ENCODE results near the gene ARIH2.

ARIH2 gene

DNA sequence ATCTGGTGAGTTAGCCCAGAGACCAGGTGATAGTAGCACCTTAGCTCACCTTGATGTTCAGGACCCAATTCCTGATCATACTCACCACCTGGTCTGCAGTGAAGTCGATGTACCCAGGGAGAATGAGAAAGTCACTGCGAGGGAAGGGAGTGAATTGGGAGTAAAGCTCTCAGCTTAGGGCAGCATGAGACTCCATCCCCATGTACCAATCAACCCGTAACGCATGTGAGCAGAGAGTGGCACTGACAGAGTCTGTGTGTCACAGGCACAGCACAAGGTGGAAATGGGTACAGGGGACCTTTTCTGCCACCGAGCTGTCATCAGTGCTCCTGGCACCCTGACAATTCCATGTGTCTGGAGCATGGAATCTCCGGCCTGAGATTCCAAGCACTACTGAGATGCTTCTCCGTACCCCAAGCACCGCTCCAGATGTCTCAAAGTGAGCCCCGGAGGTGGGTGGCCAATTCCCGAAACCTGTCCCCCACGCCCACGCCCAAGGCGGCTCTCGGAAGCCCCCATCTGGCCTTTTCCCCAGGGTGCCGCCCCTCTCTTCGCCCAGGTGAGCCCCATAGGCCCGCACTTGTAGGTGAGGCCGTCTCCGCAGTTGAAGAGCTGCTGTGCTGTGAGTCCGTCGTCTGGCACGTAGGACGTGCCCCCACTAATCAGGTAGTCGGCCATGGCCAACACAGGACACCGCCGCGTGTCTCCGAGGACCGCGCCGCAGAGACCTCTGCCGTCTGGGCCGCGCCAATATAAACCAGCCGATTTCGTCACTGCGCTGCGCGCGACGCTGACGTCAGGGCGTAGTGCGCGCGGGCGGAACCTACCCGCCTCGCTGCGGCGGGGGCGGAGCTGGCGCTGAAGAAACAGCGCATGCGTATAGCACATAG lies 110.3 kb downstream of the ARIH2 start, which contains the start of gene IMPDH2:
TSS of gene IMPDH2 (minus strand) at position 726 of the 890 bp plus-strand sequence. CDS start at position 678, 48 bp downstream.
- no peaks in the 10 kb centered on the region for H3K9me3 ChIP-seq (ENCODE audit: control insufficient read depth, low read length)
- H3K18ac ChIP-seq (ENCODE audit: low read depth in 1 of 2, low read length in 2 of 2) = peak within 1 kb of the TSS; percentile 92 to 95
- 7% methylated on average over 55 of the region's 55 CpGs for WGBS
- DNase-seq = peak; percentile 93
- H3K36me3 ChIP-seq (ENCODE audit: control insufficient read depth in 1 of 2, insufficient read depth in 2 of 2, low read depth in 1 of 2, low read length in 2 of 2) = peaks cover 82 to 85% of the 10 kb centered on the region in 2 experiments
- H2BK12ac ChIP-seq (ENCODE audit: low read length in 2 of 2) = peak within 1 kb of the TSS in 1 of 2 experiments; percentile 17
- peak within 1 kb of the TSS; percentile 92 for H4K91ac ChIP-seq (ENCODE audit: low read length)
- H3K4me2 ChIP-seq (ENCODE audit: low read length, poor library complexity, severe bottlenecking) = peak within 1 kb of the TSS; percentile 51
- H2BK5ac ChIP-seq (ENCODE audit: low read depth, low read length, poor library complexity, severe bottlenecking) = no peak within 1 kb of the TSS
- no peak within 1 kb of the TSS for H2BK15ac ChIP-seq (ENCODE audit: low read depth, poor library complexity, severe bottlenecking)
- no peak within 1 kb of the TSS for H2BK120ac ChIP-seq (ENCODE audit: low read depth, low read length)
- peaks cover 36% of the 10 kb centered on the region for H3K79me1 ChIP-seq (replicated peaks; ENCODE audit: low read length, poor library complexity, severe bottlenecking)
- peaks cover 12% of the 10 kb centered on the region for H3K4me1 ChIP-seq (ENCODE audit: control insufficient read depth, insufficient read depth, low read depth, low read length)
- no peaks in the 10 kb centered on the region for H3K27me3 ChIP-seq (ENCODE audit: control insufficient read depth in 1 of 2, insufficient read depth in 1 of 2, low read length in 2 of 2)
- H3K14ac ChIP-seq (ENCODE audit: low read length in 2 of 2) = peak within 1 kb of the TSS in 1 of 2 experiments; percentile 82
- peak within 1 kb of the TSS; percentile 12 for H3K27ac ChIP-seq (ENCODE audit: low read length, poor library complexity, severe bottlenecking)
- no peak within 1 kb of the TSS for H3K23ac ChIP-seq (ENCODE audit: low read length in 2 of 2)
- peak within 1 kb of the TSS; percentile 69 for H4K8ac ChIP-seq (ENCODE audit: low read length)
- H3K9ac ChIP-seq (ENCODE audit: low read length) = peak within 1 kb of the TSS; percentile 95
- peak within 1 kb of the TSS; percentile 71 to 88 for H3K4ac ChIP-seq (ENCODE audit: low read depth in 1 of 2, low read length in 2 of 2)
- H2AFZ ChIP-seq (ENCODE audit: low read depth, low read length) = no peak within 1 kb of the TSS
- H3K4me3 ChIP-seq (ENCODE audit: insufficient read depth in 1 of 2, low read depth in 1 of 2, low read length in 2 of 2) = peak within 1 kb of the TSS; percentile 63 to 92
- H2AK5ac ChIP-seq (ENCODE audit: low read length, severe bottlenecking) = peak within 1 kb of the TSS; percentile 5

DNA sequence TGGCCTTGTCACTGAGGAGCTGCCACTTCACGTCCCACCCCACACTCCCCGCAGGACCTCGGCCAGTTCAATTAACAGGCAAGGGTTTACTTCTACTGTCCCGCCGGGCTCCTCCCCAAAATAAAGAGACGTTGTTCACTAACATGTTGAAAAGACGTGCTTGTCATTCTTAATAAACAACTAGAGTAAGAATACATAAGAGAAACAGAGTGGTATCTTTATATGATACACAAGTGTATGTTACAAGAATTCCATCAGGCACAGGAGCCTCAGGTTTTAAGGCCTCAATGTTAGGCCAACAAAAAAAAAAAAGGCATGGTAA lies 110.9 kb downstream of the ARIH2 start:
- H3K23ac ChIP-seq (ENCODE audit: low read length in 2 of 2) = no peak overlapping the region
- no peak for DNase-seq
- no peak overlapping the region for H2BK120ac ChIP-seq (ENCODE audit: low read depth, low read length)
- H3K36me3 ChIP-seq (ENCODE audit: control insufficient read depth in 1 of 2, insufficient read depth in 2 of 2, low read depth in 1 of 2, low read length in 2 of 2) = peaks cover 82 to 84% of the 10 kb centered on the region in 2 experiments
- no peak overlapping the region for H2AK5ac ChIP-seq (ENCODE audit: low read length, severe bottlenecking)
- H3K14ac ChIP-seq (ENCODE audit: low read length in 2 of 2) = no peak overlapping the region
- H2BK5ac ChIP-seq (ENCODE audit: low read depth, low read length, poor library complexity, severe bottlenecking) = no peak overlapping the region
- H4K8ac ChIP-seq (ENCODE audit: low read length) = no peak overlapping the region
- no peaks in the 10 kb centered on the region for H3K27me3 ChIP-seq (ENCODE audit: control insufficient read depth in 1 of 2, insufficient read depth in 1 of 2, low read length in 2 of 2)
- peak overlapping the region; percentile 95 for H3K9ac ChIP-seq (ENCODE audit: low read length)
- no peak overlapping the region for H3K27ac ChIP-seq (ENCODE audit: low read length, poor library complexity, severe bottlenecking)
- H2BK12ac ChIP-seq (ENCODE audit: low read length in 2 of 2) = no peak overlapping the region
- no peak overlapping the region for H2AFZ ChIP-seq (ENCODE audit: low read depth, low read length)
- WGBS = 0% methylated on average over 3 of the region's 7 CpGs
- H3K18ac ChIP-seq (ENCODE audit: low read depth in 1 of 2, low read length in 2 of 2) = no peak overlapping the region
- H4K91ac ChIP-seq (ENCODE audit: low read length) = no peak overlapping the region
- peak overlapping the region in 1 of 2 experiments; percentile 92 for H3K4me3 ChIP-seq (ENCODE audit: insufficient read depth in 1 of 2, low read depth in 1 of 2, low read length in 2 of 2)
- H3K4ac ChIP-seq (ENCODE audit: low read depth in 1 of 2, low read length in 2 of 2) = no peak overlapping the region
- H3K9me3 ChIP-seq (ENCODE audit: control insufficient read depth, low read length) = no peaks in the 10 kb centered on the region
- H3K4me2 ChIP-seq (ENCODE audit: low read length, poor library complexity, severe bottlenecking) = no peak overlapping the region
- H3K4me1 ChIP-seq (ENCODE audit: control insufficient read depth, insufficient read depth, low read depth, low read length) = peaks cover 12% of the 10 kb centered on the region
- H2BK15ac ChIP-seq (ENCODE audit: low read depth, poor library complexity, severe bottlenecking) = no peak overlapping the region
- H3K79me1 ChIP-seq (replicated peaks; ENCODE audit: low read length, poor library complexity, severe bottlenecking) = peaks cover 39% of the 10 kb centered on the region

DNA sequence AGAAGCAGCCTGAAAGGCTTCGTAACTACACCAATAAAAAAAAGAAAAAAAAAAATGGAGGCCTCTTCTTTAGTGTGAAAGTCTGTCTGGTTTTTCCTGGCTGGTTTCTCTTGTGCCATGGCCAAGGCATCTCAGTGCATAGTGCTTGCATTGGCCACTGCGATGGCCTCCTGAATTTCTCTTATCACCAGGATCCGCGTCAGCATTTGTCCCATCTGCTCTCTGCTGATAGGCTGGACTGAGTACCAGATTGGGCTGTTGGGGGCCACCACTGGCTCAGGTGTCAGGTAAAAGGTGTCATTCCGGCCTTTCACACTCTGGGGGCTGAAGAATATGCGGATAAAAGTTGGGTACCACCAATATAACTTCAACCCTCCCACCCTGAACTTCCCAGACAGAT lies 111.7 kb downstream of the ARIH2 start:
- H3K4me2 ChIP-seq (ENCODE audit: low read length, poor library complexity, severe bottlenecking) = no peak overlapping the region
- peaks cover 76 to 82% of the 10 kb centered on the region in 2 experiments for H3K36me3 ChIP-seq (ENCODE audit: control insufficient read depth in 1 of 2, insufficient read depth in 2 of 2, low read depth in 1 of 2, low read length in 2 of 2)
- no peak overlapping the region for H2BK12ac ChIP-seq (ENCODE audit: low read length in 2 of 2)
- peaks cover 38% of the 10 kb centered on the region for H3K79me1 ChIP-seq (replicated peaks; ENCODE audit: low read length, poor library complexity, severe bottlenecking)
- H2BK5ac ChIP-seq (ENCODE audit: low read depth, low read length, poor library complexity, severe bottlenecking) = no peak overlapping the region
- no peak overlapping the region for H3K4ac ChIP-seq (ENCODE audit: low read depth in 1 of 2, low read length in 2 of 2)
- H3K4me3 ChIP-seq (ENCODE audit: insufficient read depth in 1 of 2, low read depth in 1 of 2, low read length in 2 of 2) = no peak overlapping the region
- no peak overlapping the region for H2BK15ac ChIP-seq (ENCODE audit: low read depth, poor library complexity, severe bottlenecking)
- no peak overlapping the region for H4K91ac ChIP-seq (ENCODE audit: low read length)
- H3K27me3 ChIP-seq (ENCODE audit: control insufficient read depth in 1 of 2, insufficient read depth in 1 of 2, low read length in 2 of 2) = no peaks in the 10 kb centered on the region
- H3K4me1 ChIP-seq (ENCODE audit: control insufficient read depth, insufficient read depth, low read depth, low read length) = peaks cover 12% of the 10 kb centered on the region
- H3K9me3 ChIP-seq (ENCODE audit: control insufficient read depth, low read length) = no peaks in the 10 kb centered on the region
- no peak overlapping the region for H3K23ac ChIP-seq (ENCODE audit: low read length in 2 of 2)
- H3K14ac ChIP-seq (ENCODE audit: low read length in 2 of 2) = no peak overlapping the region
- no peak overlapping the region for H4K8ac ChIP-seq (ENCODE audit: low read length)
- no peak overlapping the region for H2AK5ac ChIP-seq (ENCODE audit: low read length, severe bottlenecking)
- H3K18ac ChIP-seq (ENCODE audit: low read depth in 1 of 2, low read length in 2 of 2) = no peak overlapping the region
- H3K27ac ChIP-seq (ENCODE audit: low read length, poor library complexity, severe bottlenecking) = no peak overlapping the region
- peak overlapping the region; percentile 95 for H3K9ac ChIP-seq (ENCODE audit: low read length)
- 93% methylated on average over 6 of the region's 6 CpGs for WGBS
- H2BK120ac ChIP-seq (ENCODE audit: low read depth, low read length) = no peak overlapping the region
- no peak overlapping the region for H2AFZ ChIP-seq (ENCODE audit: low read depth, low read length)
- no peak for DNase-seq

DNA sequence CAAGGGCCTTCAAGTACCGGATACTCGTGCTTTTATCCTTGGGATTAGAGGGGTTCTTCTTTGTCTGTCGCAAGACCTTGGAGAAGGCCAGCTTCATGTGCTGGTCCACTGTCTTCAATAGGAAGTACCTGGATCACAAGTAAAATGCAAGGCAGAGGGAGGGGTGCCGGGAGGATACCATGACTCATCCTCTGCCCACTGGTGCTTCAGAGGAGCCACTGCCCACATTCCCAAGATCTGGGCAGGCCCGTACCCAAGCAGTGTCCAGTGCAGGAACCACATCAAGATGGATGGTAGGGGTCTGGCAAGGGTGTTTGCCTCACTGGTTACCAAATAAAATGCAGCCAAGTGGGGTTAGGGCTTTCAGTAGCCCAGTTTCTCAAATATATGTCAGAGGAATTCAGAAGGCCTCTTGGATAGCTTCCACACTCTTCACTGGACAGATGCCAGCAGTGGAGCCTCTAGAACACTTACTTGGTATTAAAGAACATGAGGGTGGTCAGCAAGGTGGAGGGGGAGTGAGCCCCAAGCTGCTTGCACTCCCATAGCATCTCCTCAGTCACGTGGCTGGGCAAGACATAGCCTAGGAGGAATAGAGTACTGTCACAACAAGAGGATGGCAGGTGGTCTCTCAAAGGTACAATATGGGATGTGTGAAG lies 114.1 kb downstream of the ARIH2 start:
- Histone ChIP-seq H3K79me1 (replicated peaks; ENCODE audit: low read length, poor library complexity, severe bottlenecking) (peaks cover 33% of the 10 kb centered on the region), H4K8ac (ENCODE audit: low read length) (no peak overlapping the region), H3K18ac (ENCODE audit: low read depth in 1 of 2, low read length in 2 of 2) (no peak overlapping the region), H2BK5ac (ENCODE audit: low read depth, low read length, poor library complexity, severe bottlenecking) (no peak overlapping the region), H3K9ac (ENCODE audit: low read length) (no peak overlapping the region), H3K9me3 (ENCODE audit: control insufficient read depth, low read length) (no peaks in the 10 kb centered on the region), H3K36me3 (ENCODE audit: control insufficient read depth in 1 of 2, insufficient read depth in 2 of 2, low read depth in 1 of 2, low read length in 2 of 2) (peaks cover 63 to 74% of the 10 kb centered on the region in 2 experiments), H3K23ac (ENCODE audit: low read length in 2 of 2) (no peak overlapping the region), H2BK120ac (ENCODE audit: low read depth, low read length) (no peak overlapping the region), H3K4me2 (ENCODE audit: low read length, poor library complexity, severe bottlenecking) (no peak overlapping the region), H3K14ac (ENCODE audit: low read length in 2 of 2) (no peak overlapping the region), H4K91ac (ENCODE audit: low read length) (no peak overlapping the region), H2AK5ac (ENCODE audit: low read length, severe bottlenecking) (no peak overlapping the region), H2AFZ (ENCODE audit: low read depth, low read length) (no peak overlapping the region), H2BK12ac (ENCODE audit: low read length in 2 of 2) (no peak overlapping the region), H3K4me3 (ENCODE audit: insufficient read depth in 1 of 2, low read depth in 1 of 2, low read length in 2 of 2) (no peak overlapping the region), H3K4ac (ENCODE audit: low read depth in 1 of 2, low read length in 2 of 2) (no peak overlapping the region), H3K27me3 (ENCODE audit: control insufficient read depth in 1 of 2, insufficient read depth in 1 of 2, low read length in 2 of 2) (no peaks in the 10 kb centered on the region), H3K4me1 (ENCODE audit: control insufficient read depth, insufficient read depth, low read depth, low read length) (peaks cover 11% of the 10 kb centered on the region), H3K27ac (ENCODE audit: low read length, poor library complexity, severe bottlenecking) (no peak overlapping the region), H2BK15ac (ENCODE audit: low read depth, poor library complexity, severe bottlenecking) (no peak overlapping the region)
- no peak for DNase-seq
- 90% methylated on average over 6 of the region's 6 CpGs for WGBS

Data from mesenchymal stem cell (in vitro differentiated cells and primary cell).